Stimulated activated CD4-positive, alpha-beta T cell treated with anti-CD3 and anti-CD28 coated beads, Interleukin-4, amount 100 ng/mL, for 48 hours (primary cell): ENCODE measurements around the gene AHDC1.
"Not testable (repeated sequence)": the region's sequence is repeated elsewhere in the genome, so short reads cannot be mapped to it uniquely, and the experiment has no call there.

Experiments
- DNase-seq, 2 donors: peaks; one replicate each; pipeline ENCODE4 v3.0.0-alpha.2; 2020; ENCODE audit warnings: low read depth in 2 of 2

AHDC1 gene

DNA sequence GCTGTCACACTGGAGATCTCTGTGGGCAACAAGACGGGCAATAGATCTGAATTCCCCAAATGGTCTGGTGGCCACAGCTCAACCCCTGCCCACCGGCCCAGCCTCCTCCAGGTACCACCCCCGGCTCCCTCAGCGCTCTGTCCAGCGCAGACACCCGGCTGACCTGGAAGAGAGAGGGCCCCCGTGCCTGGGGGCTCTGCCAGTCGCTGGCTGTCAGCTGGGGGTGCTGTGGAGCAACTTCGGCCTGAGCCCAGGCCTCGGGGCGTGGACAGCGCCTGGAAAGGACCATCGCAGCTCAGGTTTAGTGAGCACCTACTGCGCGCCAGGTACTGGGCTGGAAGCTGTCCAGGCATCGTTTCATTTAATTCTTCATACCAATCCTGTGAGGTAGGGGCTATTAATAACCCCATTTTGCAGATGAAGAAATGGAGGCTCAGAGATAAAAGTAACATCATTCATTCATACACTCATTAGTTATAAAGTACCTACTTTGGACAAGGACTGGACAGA, 51.0 kb downstream of the AHDC1 start:
- no peak for DNase-seq

- DNase-seq = no peak
Observed at GRCh38 chr1:27551953-27552312, 52.0 kb downstream of the AHDC1 start.

DNA sequence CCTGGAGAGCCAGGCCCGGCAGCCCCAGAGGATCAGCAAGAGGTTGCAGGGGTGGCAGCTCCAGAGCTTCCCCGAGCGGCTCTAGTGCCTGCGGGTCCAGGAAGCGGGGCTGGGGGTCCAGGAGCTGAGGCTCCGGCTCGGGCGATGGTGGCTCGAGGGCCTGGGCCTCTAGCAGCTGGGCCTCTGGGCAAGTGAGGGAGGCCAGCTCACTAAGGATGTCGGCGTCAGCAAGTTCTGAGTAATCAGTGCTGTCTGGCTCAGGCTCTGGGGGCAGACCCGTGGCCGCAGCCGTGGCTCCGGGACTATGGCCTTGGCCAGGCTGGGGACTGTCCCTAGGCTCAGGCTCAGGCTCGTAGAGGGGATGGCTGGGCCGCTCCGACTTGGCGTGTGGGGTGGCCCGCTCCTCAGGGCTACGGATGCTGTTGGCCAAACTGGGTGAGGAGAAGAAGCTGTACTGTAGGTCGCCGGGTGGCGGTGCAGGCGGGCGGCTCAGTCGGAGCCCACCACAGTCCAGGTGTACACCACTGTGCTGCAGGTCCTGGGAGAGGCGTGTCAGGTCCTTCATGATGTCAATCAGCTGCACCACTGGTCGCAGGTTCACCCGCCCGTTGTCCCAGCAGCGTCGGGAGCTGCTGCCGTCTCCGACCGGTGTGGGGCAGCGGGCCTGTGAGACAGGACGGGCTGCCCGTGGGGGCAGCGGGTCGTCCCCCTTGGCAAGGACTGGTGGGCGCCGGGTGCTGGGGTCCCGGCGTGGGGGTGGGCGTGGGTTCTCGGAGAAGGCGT, 52.6 kb downstream of the AHDC1 start:
- no peak for DNase-seq

GRCh38 chr1:27550510-27551169, 53.3 kb downstream of the AHDC1 start:
- DNase-seq = no peak

- no peak for DNase-seq
Observed at GRCh38 chr1:27549807-27550408, 54.0 kb downstream of the AHDC1 start.

- no peak for DNase-seq
Observed at GRCh38 chr1:27548858-27549719, 54.9 kb downstream of the AHDC1 start.

GRCh38 chr1:27548136-27548853, 55.6 kb downstream of the AHDC1 start:
- no peak for DNase-seq

GRCh38 chr1:27547220-27548116, 56.5 kb downstream of the AHDC1 start:
- DNase-seq = no peak

DNA sequence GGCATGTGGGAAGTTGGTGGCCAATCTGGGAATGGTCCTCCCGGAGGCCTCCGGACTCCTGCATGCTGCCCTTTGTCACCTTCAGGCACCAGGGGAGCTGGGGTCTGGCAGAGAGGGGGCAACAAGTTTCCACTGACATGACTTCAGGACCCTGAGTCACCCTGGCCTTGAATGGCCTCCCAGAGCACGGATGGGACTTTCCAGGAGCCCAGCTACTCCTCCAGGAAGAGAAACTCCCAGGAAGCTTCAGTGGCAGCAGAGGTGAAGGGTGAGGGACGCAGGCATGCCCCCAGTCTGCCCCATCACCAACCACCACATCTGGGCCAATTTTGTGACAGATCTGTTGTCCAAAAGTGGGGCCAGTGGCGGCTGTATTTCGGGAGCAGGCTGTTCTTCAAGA, 58.1 kb downstream of the AHDC1 start:
- no peak for DNase-seq

DNA sequence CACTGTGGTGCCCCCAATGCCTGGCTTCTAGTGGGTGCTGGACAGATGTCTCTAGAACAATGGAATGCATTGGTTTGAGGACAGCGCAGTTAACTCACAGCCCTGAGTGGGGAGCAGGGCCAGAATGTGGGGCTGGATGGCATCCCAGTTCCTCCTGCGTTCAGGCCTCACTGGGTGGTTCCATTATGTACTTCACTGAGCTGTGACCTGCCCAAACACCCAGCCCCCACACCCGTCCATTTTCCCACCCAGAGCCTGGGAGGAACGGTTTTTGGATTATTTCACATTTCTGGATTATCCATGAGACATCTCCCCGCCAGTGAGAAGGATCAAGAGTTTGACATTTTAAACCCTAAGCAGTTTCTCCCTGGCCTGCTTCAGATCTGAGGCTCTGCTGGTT, 58.7 kb downstream of the AHDC1 start:
- DNase-seq = no peak

GRCh38 chr1:27544834-27545233, 59.1 kb downstream of the AHDC1 start:
- no peak for DNase-seq

DNA sequence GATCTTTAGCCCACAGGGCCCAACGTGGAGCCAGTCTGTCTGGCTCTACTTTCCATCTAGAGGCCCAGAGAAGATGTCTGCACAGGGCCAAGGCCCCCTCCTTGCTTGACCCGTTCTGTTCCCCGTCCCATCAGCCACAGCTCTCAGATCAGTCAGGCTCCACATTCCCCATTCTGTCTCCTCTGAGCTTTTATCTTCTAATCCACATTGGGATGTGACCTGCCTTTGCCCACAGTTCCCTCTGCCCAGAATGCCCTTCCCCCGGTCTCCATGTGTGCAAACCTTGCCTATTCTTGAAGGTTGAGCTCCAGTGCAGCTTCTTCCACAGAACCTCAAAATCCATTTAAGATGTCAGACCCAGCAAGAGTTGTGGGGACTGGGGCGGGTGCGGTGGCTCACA, 60.7 kb downstream of the AHDC1 start:
- DNase-seq = no peak

DNA sequence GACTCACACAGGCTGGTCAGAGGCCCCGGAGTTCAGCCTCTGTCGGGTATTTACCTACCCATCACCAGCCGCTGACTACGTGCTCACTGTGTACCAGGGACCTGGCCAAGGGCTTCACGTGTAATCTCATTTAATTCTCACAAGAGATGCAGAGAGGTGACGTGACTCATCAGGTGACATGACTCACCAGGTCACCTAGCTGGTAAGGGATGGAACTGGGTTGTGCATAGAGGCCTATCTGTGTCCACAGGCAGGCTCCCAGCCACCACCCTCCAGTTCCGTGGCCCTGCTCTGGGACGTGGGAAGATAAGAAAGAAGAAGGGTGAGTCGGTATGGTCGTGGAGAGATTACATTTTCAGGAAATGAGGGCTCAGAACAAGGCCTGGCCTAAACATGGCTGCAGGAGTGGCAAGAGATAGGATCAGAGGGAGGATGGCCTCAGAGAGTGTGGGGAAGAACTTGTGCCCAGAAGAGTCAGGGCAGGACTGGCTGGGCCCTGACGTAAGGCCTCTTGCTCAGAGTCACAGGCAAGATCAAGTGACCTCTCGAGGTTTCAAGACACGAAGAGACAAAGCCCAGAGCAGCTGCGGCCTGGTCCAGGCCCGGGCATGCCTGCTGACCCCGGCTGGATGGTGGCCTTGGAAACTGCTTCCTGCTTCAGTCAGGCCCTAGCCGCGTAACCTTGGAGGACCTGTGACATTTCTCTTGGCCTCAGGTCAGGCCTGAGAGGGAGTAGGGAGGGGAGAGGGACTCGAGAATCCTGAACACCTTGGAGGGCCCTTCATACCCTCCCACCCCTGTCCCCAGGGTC, 61.3 kb downstream of the AHDC1 start:
- DNase-seq = no peak

DNA sequence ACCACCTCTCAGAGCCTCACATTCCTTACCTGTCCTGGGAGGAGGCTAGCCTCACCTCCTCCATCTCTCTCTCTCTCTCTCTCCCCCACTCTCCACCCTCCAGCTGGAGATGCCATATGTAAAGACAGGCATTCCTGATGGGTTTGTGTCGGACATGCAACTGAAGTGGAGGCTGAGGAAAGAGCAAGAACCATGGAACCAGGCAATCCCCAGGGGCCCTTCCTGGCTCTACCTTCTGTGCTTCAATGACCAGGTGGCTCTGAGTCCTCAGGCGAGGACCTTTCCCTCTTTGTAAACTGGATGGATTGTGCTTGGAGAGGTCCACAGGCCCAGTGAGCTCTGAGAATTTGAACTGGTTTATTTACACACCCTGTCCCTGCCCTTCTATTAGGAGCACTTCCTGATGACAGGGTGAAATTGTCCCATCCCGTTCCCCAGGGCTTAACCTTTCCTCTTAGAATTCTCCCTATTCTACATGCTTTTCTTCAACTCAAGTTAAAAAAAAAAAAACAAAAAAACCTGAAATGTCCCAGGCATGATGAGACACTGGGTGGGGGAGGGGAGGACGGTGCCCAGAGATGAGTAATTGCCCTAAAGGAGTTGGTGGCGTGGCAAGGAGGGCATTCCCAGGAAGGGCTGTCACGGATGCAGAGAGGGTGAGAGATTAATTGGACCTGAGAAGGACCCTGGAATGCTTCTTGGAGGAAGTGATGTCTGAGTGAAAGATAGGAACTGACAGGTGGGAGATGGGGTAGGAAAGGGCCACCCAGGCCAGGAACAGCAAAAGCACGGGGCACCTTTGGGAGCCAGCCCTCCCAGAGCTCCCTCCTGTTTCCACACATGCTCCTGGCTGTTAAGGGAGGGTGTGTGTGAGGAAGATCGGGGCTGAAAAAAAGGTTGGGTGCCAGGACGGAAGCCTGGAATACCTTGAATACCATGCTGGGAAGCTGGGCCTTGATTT, 63.8 kb downstream of the AHDC1 start:
- no peak for DNase-seq

GRCh38 chr1:27538793-27539192, 65.2 kb downstream of the AHDC1 start:
- no peak for DNase-seq

GRCh38 chr1:27538305-27538676, 65.7 kb downstream of the AHDC1 start:
- not testable (repeated sequence) for DNase-seq

GRCh38 chr1:27536767-27537166, 67.2 kb downstream of the AHDC1 start:
- DNase-seq = no peak
